ENCODE measurements around the gene CD55. TPM values are rescaled to one million over a fixed set of nuclear protein-coding genes. Genes with fewer than 3 reads are reported as not detected.
"Not testable (repeated sequence)": the region's sequence is repeated elsewhere in the genome, so short reads cannot be mapped to it uniquely, and the experiment has no call there.

The CD55 gene
- total and polyA plus RNA-seq, 3 experiments from 2014 or later: 61.1 to 94.6 (median 85.2) TPM

GRCh38 chr1:207316141-207316540 lies 5.3 kb upstream of the CD55 start:
- H3K27me3 ChIP-seq (ENCODE audit: insufficient read depth, low read length, poor library complexity, severe bottlenecking): no peaks in the 10 kb centered on the region
- ChIA-PET CTCF (no interaction called here), POLR2A (interaction anchor here (0.7 kb wide), 1 partner anchor 103 kb away, joined by 10 read pairs; no protein-coding TSS in a partner anchor)
- no peak overlapping the region for H3K27ac ChIP-seq (ENCODE audit: low read depth, low read length)
- peaks cover 7 to 18% (median 16%) of the 10 kb centered on the region in 3 donors for H3K4me1 Mint-ChIP-seq
- no peak overlapping the region for H3K27ac Mint-ChIP-seq
- peaks cover 14% of the 10 kb centered on the region for H3K4me1 ChIP-seq (ENCODE audit: insufficient read depth, low read length)
- DNase-seq: no peak
- H3K9me3 Mint-ChIP-seq: no peaks in the 10 kb centered on the region
- H3K27me3 Mint-ChIP-seq: peaks cover 0 to 2% of the 10 kb centered on the region in 2 donors
- H3K4me3 Mint-ChIP-seq: no peak overlapping the region
- H3K36me3 Mint-ChIP-seq: peaks cover 0 to 3% (median 2%) of the 10 kb centered on the region in 3 donors
- H3K4me3 ChIP-seq (ENCODE audit: low read length): no peak overlapping the region
- H3K36me3 ChIP-seq (ENCODE audit: insufficient read depth, low read length): no peaks in the 10 kb centered on the region
- H3K9me3 ChIP-seq (ENCODE audit: low read length): no peaks in the 10 kb centered on the region

- peak overlapping the region; percentile 20 for H3K27ac ChIP-seq (ENCODE audit: low read depth, low read length)
- DNase-seq: no peak
- POLR2A ChIA-PET: interaction anchor here (0.7 kb wide), 1 partner anchor 104 kb away, joined by 10 read pairs; no protein-coding TSS in a partner anchor
- no peak overlapping the region for H3K4me3 Mint-ChIP-seq
- no peaks in the 10 kb centered on the region for H3K36me3 ChIP-seq (ENCODE audit: insufficient read depth, low read length)
- CTCF ChIA-PET: no interaction called here
- peaks cover 0 to 5% of the 10 kb centered on the region in 2 donors for H3K27me3 Mint-ChIP-seq
- H3K9me3 ChIP-seq (ENCODE audit: low read length): no peaks in the 10 kb centered on the region
- peak overlapping the region in 2 of 8 donors; percentile 70 to 71 for H3K27ac Mint-ChIP-seq
- H3K27me3 ChIP-seq (ENCODE audit: insufficient read depth, low read length, poor library complexity, severe bottlenecking): no peaks in the 10 kb centered on the region
- no peak overlapping the region for H3K4me3 ChIP-seq (ENCODE audit: low read length)
- H3K4me1 Mint-ChIP-seq: peaks cover 8 to 18% (median 16%) of the 10 kb centered on the region in 3 donors
- H3K36me3 Mint-ChIP-seq: peaks cover 0 to 3% (median 3%) of the 10 kb centered on the region in 3 donors
- H3K9me3 Mint-ChIP-seq: peaks cover 0 to 3% (median 0%) of the 10 kb centered on the region in 5 donors
- H3K4me1 ChIP-seq (ENCODE audit: insufficient read depth, low read length): peaks cover 14% of the 10 kb centered on the region
Measured at GRCh38 chr1:207316622-207317391, 4.7 kb upstream of the CD55 start.

DNA sequence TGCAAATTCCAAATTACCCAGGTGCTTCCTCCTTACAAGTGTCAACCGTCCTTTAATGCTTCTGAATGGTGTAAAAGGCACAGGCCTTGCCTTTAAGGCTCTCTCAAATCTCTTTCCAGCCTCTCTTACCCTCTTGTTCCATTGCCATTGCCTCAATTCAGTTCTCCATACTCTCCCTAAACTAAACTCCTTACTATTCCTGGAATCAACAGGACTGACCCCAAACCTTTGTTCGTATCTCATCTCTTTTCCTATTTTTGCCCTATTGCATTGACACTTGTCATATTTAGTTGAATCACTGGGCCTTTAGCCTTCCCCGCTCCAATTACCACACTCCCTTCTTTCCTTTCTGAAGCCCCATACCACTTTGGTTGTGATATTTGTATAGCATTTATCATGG lies 3.9 kb upstream of the CD55 start:
- Histone ChIP-seq H3K4me1 (ENCODE audit: insufficient read depth, low read length) (peaks cover 20% of the 10 kb centered on the region), H3K27me3 (ENCODE audit: insufficient read depth, low read length, poor library complexity, severe bottlenecking) (no peaks in the 10 kb centered on the region)
- POLR2A ChIA-PET: no interaction called here

GRCh38 chr1:207318072-207318619 lies 3.3 kb upstream of the CD55 start:
- no peak for DNase-seq
- Mint-ChIP-seq H3K36me3 (peaks cover 0 to 13% (median 3%) of the 10 kb centered on the region in 3 donors), H3K4me3 (no peak overlapping the region), H3K9me3 (peaks cover 0 to 3% (median 0%) of the 10 kb centered on the region in 5 donors), H3K4me1 (peaks cover 17 to 30% (median 26%) of the 10 kb centered on the region in 3 donors), H3K27ac (peak overlapping the region in 1 of 8 donors; percentile 6), H3K27me3 (peaks cover 0 to 5% of the 10 kb centered on the region in 2 donors)
- peaks cover 23% of the 10 kb centered on the region for H3K4me1 ChIP-seq (ENCODE audit: insufficient read depth, low read length)
- no peaks in the 10 kb centered on the region for H3K36me3 ChIP-seq (ENCODE audit: insufficient read depth, low read length)
- no peaks in the 10 kb centered on the region for H3K27me3 ChIP-seq (ENCODE audit: insufficient read depth, low read length, poor library complexity, severe bottlenecking)
- no peaks in the 10 kb centered on the region for H3K9me3 ChIP-seq (ENCODE audit: low read length)
- POLR2A ChIA-PET: no interaction called here
- CTCF ChIA-PET: interaction anchor here (0.6 kb wide), 1 partner anchor 1660 kb away, joined by 4 read pairs; no protein-coding TSS in a partner anchor
- no peak overlapping the region for H3K27ac ChIP-seq (ENCODE audit: low read depth, low read length)
- H3K4me3 ChIP-seq (ENCODE audit: low read length): no peak overlapping the region

More for the DNA sequence above, 3.9 kb upstream of the CD55 start:
- Mint-ChIP-seq H3K4me1 (peaks cover 14 to 25% (median 22%) of the 10 kb centered on the region in 3 donors), H3K36me3 (peaks cover 0 to 10% (median 3%) of the 10 kb centered on the region in 3 donors), H3K27me3 (peaks cover 0 to 5% of the 10 kb centered on the region in 2 donors), H3K4me3 (no peak overlapping the region), H3K9me3 (peaks cover 0 to 3% (median 0%) of the 10 kb centered on the region in 5 donors), H3K27ac (peak overlapping the region in 2 of 8 donors; percentile 19 to 34)
- no peak overlapping the region for H3K27ac ChIP-seq (ENCODE audit: low read depth, low read length)
- no peak for DNase-seq
- CTCF ChIA-PET: no interaction called here
- no peaks in the 10 kb centered on the region for H3K36me3 ChIP-seq (ENCODE audit: insufficient read depth, low read length)
- H3K4me3 ChIP-seq (ENCODE audit: low read length): no peak overlapping the region
- H3K9me3 ChIP-seq (ENCODE audit: low read length): no peaks in the 10 kb centered on the region

- Mint-ChIP-seq H3K27ac (peak overlapping the region in 4 of 8 donors; percentile 74 to 91 (median 80)), H3K27me3 (peaks cover 0 to 5% of the 10 kb centered on the region in 2 donors), H3K4me1 (peaks cover 26 to 41% (median 37%) of the 10 kb centered on the region in 3 donors), H3K36me3 (peaks cover 0 to 24% (median 6%) of the 10 kb centered on the region in 3 donors), H3K4me3 (no peak overlapping the region), H3K9me3 (peaks cover 0 to 3% (median 0%) of the 10 kb centered on the region in 5 donors)
- ChIA-PET POLR2A (no interaction called here), CTCF (no interaction called here)
- Histone ChIP-seq H3K36me3 (ENCODE audit: insufficient read depth, low read length) (peaks cover 6% of the 10 kb centered on the region), H3K4me1 (ENCODE audit: insufficient read depth, low read length) (peaks cover 34% of the 10 kb centered on the region), H3K27ac (ENCODE audit: low read depth, low read length) (no peak overlapping the region), H3K4me3 (ENCODE audit: low read length) (no peak overlapping the region), H3K9me3 (ENCODE audit: low read length) (no peaks in the 10 kb centered on the region), H3K27me3 (ENCODE audit: insufficient read depth, low read length, poor library complexity, severe bottlenecking) (no peaks in the 10 kb centered on the region)
- DNase-seq: no peak
Measured at GRCh38 chr1:207319199-207319598, 2.3 kb upstream of the CD55 start.

- not testable (repeated sequence) for H3K4me3 ChIP-seq (ENCODE audit: low read length); H3K27ac ChIP-seq (ENCODE audit: low read depth, low read length); H3K9me3 Mint-ChIP-seq; H3K27me3 ChIP-seq (ENCODE audit: insufficient read depth, low read length, poor library complexity, severe bottlenecking); H3K27me3 Mint-ChIP-seq; DNase-seq; H3K36me3 ChIP-seq (ENCODE audit: insufficient read depth, low read length); H3K9me3 ChIP-seq (ENCODE audit: low read length)
- peak overlapping the region; percentile 72 to 96 (median 88) for H3K27ac Mint-ChIP-seq
- CTCF ChIA-PET: interaction anchor here (0.7 to 4.3 kb wide), 4 partner anchors 8 to 267 kb away, joined by 3 to 17 read pairs (median 3); partner anchors contain the start of gene PFKFB2
- peak overlapping the region; percentile 8 to 71 (median 69) for H3K4me3 Mint-ChIP-seq
- POLR2A ChIA-PET: interaction anchor here (0.6 to 0.7 kb wide), 3 partner anchors 37 to 58 kb away, joined by 3 read pairs; no protein-coding TSS in a partner anchor
- peaks cover 26 to 45% (median 41%) of the 10 kb centered on the region in 3 donors for H3K4me1 Mint-ChIP-seq
- peaks cover 40% of the 10 kb centered on the region for H3K4me1 ChIP-seq (ENCODE audit: insufficient read depth, low read length)
- H3K36me3 Mint-ChIP-seq: peaks cover 0 to 31% (median 7%) of the 10 kb centered on the region in 3 donors
Measured at GRCh38 chr1:207320105-207320504, 1.4 kb upstream of the CD55 start.

DNA sequence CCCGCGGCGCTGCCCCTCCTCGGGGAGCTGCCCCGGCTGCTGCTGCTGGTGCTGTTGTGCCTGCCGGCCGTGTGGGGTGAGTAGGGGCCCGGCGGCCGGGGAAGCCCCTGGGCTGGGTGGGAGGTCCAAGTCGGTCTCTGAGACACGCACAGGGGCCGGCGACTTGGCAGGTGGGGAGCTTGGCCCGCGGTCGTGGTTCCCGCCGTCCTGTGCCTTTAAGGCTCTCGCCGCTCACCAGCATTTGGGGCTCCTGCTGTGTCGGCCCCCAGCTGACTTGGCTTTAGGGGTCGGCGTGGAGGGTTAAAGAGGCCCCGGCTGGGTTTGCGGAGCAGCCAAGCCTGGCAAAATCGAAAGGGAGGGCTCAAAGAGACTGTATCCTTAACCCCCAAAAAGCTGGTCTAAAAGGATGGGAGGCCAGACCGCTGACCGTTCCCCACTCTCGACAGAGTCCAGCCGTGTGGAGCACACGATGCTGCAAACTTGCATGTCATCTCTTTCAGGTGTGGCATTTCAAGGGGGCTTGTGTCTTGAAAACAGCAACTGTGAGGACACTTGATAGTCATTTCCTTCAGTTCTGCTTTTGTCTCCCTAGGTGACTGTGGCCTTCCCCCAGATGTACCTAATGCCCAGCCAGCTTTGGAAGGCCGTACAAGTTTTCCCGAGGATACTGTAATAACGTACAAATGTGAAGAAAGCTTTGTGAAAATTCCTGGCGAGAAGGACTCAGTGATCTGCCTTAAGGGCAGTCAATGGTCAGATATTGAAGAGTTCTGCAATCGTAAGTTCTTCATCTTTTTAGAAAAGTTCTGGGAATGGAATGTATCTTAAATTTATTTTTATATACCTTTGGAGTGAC lies 540 bp downstream of the CD55 start:
- peaks cover 8 to 46% (median 14%) of the 10 kb centered on the region in 3 donors for H3K36me3 Mint-ChIP-seq
- ChIA-PET CTCF (interaction anchor here (0.7 to 4.3 kb wide), 10 partner anchors 8 to 475 kb away, joined by 3 to 17 read pairs (median 3); no protein-coding TSS in a partner anchor), POLR2A (interaction anchor here (0.6 to 2.5 kb wide), 15 partner anchors 8 to 1997 kb away, joined by 3 to 30 read pairs (median 4); partner anchors contain the start of genes FCMR and PFKFB2)
- Histone ChIP-seq H3K9me3 (ENCODE audit: low read length) (no peaks in the 10 kb centered on the region), H3K27ac (ENCODE audit: low read depth, low read length) (peak overlapping the region; percentile 97), H3K4me3 (ENCODE audit: low read length) (peak overlapping the region; percentile 100), H3K36me3 (ENCODE audit: insufficient read depth, low read length) (peaks cover 23% of the 10 kb centered on the region), H3K27me3 (ENCODE audit: insufficient read depth, low read length, poor library complexity, severe bottlenecking) (no peaks in the 10 kb centered on the region), H3K4me1 (ENCODE audit: insufficient read depth, low read length) (peaks cover 43% of the 10 kb centered on the region)
- peak overlapping the region; percentile 91 to 100 (median 99) for H3K27ac Mint-ChIP-seq
- peaks cover 0 to 5% of the 10 kb centered on the region in 2 donors for H3K27me3 Mint-ChIP-seq
- peaks cover 35 to 60% (median 53%) of the 10 kb centered on the region in 3 donors for H3K4me1 Mint-ChIP-seq
- DNase-seq: no peak
- peak overlapping the region; percentile 85 to 98 (median 93) for H3K4me3 Mint-ChIP-seq
- H3K9me3 Mint-ChIP-seq: peaks cover 0 to 3% (median 0%) of the 10 kb centered on the region in 5 donors
